Measurements from ENCODE around the gene ATP13A3. TPM values are rescaled to one million over a fixed set of nuclear protein-coding genes. Genes with fewer than 3 reads are reported as not detected.

The ATP13A3 gene
- total and polyA plus RNA-seq, 10 donors: 10.3 to 142 (median 81.6) TPM

DNA sequence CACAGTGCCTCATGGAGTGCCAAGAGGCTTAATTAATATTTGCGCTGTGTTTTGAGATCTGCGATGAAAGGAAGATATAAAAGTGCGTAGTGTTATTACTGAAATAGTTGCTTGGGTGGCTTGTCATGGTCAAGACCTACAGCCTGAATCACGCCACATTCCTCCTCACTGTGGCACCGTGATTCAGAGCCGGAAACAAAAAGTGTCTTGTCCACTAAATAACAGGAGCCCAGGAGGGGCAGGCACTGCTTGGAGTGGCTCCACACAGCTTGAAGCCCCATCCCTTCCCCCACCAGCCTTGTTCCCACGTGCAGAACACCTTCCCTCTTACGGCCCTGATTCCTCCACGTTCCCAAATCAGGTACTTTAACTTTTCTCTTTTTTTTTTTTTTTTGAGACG, 116.0 kb downstream of the ATP13A3 start:
- intact Hi-C loops (cut with DNase I; ENCODE audit: low total_unique reads): no loop called here
- no peak for TF ChIP-seq POLR2A (IDR thresholded peaks at IDR 0.05)
- TF ChIP-seq, protein P1, sequence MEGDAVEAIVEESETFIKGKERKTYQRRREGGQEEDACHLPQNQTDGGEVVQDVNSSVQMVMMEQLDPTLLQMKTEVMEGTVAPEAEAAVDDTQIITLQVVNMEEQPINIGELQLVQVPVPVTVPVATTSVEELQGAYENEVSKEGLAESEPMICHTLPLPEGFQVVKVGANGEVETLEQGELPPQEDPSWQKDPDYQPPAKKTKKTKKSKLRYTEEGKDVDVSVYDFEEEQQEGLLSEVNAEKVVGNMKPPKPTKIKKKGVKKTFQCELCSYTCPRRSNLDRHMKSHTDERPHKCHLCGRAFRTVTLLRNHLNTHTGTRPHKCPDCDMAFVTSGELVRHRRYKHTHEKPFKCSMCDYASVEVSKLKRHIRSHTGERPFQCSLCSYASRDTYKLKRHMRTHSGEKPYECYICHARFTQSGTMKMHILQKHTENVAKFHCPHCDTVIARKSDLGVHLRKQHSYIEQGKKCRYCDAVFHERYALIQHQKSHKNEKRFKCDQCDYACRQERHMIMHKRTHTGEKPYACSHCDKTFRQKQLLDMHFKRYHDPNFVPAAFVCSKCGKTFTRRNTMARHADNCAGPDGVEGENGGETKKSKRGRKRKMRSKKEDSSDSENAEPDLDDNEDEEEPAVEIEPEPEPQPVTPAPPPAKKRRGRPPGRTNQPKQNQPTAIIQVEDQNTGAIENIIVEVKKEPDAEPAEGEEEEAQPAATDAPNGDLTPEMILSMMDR (IDR thresholded peaks at IDR 0.05 in 8 of 11, conservative IDR thresholded peaks at IDR 0.05 in 3 of 11): no peak
- TF ChIP-seq POLR2AphosphoS5 (IDR thresholded peaks at IDR 0.05): no peak
- peaks cover 0 to 4% (median 0%) of the 10 kb centered on the region in 6 donors for H3K4me1 ChIP-seq
- H3K4me3 ChIP-seq: no peak overlapping the region
- DNase-seq: no peak
- 75 to 90% (median 82%) methylated on average over 9 to 10 of the region's 10 CpGs for WGBS, 5 donors
- H3K27me3 ChIP-seq (replicated peaks in 1 of 7): peaks cover 0 to 44% (median 0%) of the 10 kb centered on the region in 7 donors
- no peak overlapping the region for H3K27ac ChIP-seq
- no peaks in the 10 kb centered on the region for H3K36me3 ChIP-seq
- no peaks in the 10 kb centered on the region for H3K9me3 ChIP-seq

DNA sequence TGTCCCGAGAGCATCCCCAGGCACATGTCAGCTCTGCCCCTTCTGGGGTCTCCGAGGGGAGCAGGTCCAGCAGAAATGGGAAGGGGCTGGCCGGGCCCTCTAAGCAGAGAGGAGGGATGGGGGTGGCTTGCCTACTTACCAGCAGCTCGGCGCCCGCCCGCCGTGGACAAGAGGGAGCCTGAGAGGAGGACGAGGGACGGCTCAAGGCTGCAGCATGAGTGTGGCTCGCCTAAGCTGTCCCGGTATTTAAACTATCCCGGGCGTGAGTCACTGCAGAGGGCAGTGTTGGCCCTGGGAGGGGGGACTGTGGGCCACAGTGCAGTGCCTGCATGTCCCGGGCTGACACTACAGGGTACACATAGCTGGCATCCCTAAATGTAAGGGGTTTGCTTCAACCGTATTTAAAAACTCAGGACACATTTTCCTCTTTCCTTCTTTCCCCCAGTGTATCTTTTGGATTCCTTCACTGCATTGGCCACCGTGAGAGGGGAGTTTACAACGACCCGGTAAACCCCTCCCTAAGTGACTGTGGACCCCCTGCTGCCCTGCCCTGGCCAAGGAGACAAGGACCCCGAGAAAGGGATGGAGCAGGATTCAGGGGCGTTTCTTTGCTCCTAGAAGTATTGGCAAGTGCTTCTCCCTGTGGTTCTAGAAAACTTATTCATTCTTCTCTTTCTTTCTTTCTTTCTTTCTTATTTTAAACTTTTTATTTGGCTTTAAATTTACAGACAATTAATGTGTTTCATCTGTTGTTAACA, 117.1 kb downstream of the ATP13A3 start, which contains the start of gene LRRC15:
Gene LRRC15 (minus strand): TSS at position 222 of the 758 bp plus-strand sequence. CDS start 8,700 bp downstream, outside the sequence.
- WGBS, 5 donors: 10 to 28% (median 19%) methylated on average over 10 to 21 of the region's 21 CpGs
- Histone ChIP-seq H3K9me3 (no peaks in the 10 kb centered on the region), H3K4me3 (no peak within 1 kb of the TSS), H3K27me3 (replicated peaks in 1 of 7) (peaks cover 0 to 40% (median 0%) of the 10 kb centered on the region in 7 donors), H3K27ac (no peak within 1 kb of the TSS), H3K36me3 (no peaks in the 10 kb centered on the region), H3K4me1 (peaks cover 0 to 3% (median 0%) of the 10 kb centered on the region in 6 donors)
- intact Hi-C loops (cut with DNase I; ENCODE audit: low total_unique reads): no loop called here
- TF ChIP-seq POLR2AphosphoS5 (IDR thresholded peaks at IDR 0.05): no peak
- DNase-seq: no peak

DNA sequence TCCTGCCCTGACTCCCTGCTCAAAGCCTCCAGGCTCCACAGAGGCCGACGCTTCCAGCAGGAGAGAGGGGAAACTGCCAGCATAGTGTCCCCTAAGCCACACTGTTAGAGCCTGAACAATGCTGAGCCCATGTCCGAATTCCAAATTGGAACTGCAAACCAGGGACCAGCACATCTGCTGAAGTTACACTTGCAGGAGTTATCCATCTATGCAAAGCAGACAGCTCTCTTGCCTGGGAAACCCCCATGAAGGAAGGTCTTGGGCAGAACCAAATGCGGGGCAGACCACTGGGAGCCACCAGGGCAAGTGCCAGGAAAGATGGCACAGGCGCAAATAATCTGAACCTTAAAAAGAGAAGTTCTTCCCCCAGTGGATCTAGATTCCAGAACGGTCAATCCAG, 117.9 kb downstream of the ATP13A3 start:
- Histone ChIP-seq H3K36me3 (no peaks in the 10 kb centered on the region), H3K4me1 (peaks cover 0 to 10% (median 0%) of the 10 kb centered on the region in 6 donors), H3K4me3 (no peak overlapping the region), H3K9me3 (no peaks in the 10 kb centered on the region), H3K27ac (no peak overlapping the region), H3K27me3 (replicated peaks in 1 of 7) (peaks cover 0 to 40% (median 0%) of the 10 kb centered on the region in 7 donors)
- intact Hi-C loops (cut with DNase I; ENCODE audit: low total_unique reads): no loop called here
- WGBS, 5 donors: 63 to 86% (median 75%) methylated on average over 6 of the region's 6 CpGs
- TF ChIP-seq POLR2AphosphoS5 (IDR thresholded peaks at IDR 0.05) (no peak), POLR2A (IDR thresholded peaks at IDR 0.05) (no peak)
- TF ChIP-seq, protein P1 (IDR thresholded peaks at IDR 0.05 in 8 of 11, conservative IDR thresholded peaks at IDR 0.05 in 3 of 11): no peak
- DNase-seq: no peak

DNA sequence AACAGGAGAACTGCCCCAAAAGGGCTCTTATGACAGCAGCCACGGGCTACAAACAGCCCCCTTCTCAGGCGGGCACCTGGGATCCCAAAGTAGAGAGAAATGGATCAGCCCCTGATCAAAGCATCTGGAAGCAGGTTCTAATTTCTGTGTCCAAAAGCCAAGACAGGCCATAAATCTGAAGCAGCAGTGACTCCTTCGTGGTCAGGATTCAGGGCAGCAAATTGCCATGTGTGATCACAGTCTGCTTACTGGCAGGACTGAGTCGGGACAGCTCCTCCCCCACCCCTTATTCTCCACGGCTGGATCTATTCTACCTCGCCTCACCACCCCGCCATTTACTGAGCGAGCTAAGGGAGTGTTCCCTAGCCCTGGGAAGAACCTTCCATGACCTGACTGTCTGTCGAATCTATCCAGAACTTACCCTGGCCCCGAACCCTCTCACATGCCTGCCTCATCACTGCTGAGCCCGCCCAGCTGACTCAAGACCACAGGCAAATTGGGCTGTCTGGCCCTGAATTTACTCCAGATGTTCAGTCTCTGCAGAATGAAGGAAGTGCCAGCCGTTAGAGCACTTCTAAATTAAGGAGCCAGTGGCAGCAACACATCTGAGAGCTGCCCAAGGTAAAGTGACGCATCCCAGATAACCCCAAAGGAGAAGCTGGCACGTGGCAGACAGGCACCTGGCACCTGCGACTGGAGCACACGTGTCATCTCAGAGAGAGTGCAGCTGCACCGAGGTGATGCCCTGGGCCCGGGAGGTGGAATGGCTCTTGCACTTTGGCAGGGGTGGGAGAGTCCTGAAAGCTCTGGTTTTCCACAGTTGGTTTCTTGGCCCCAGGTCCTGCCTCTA, 118.6 kb downstream of the ATP13A3 start:
- Histone ChIP-seq H3K4me1 (peaks cover 0 to 10% (median 0%) of the 10 kb centered on the region in 6 donors), H3K9me3 (no peaks in the 10 kb centered on the region), H3K27ac (no peak overlapping the region), H3K27me3 (replicated peaks in 1 of 7) (peaks cover 0 to 40% (median 0%) of the 10 kb centered on the region in 7 donors), H3K4me3 (no peak overlapping the region), H3K36me3 (no peaks in the 10 kb centered on the region)
- intact Hi-C loops (cut with DNase I; ENCODE audit: low total_unique reads): no loop called here
- WGBS, 5 donors: 55 to 69% (median 62%) methylated on average over 18 of the region's 18 CpGs
- TF ChIP-seq POLR2A (IDR thresholded peaks at IDR 0.05) (no peak), POLR2AphosphoS5 (IDR thresholded peaks at IDR 0.05) (no peak)
- TF ChIP-seq, protein P1 (IDR thresholded peaks at IDR 0.05 in 8 of 11, conservative IDR thresholded peaks at IDR 0.05 in 3 of 11): no peak
- DNase-seq: no peak

Data from spleen (tissue), 11 donors.